Endothelial cell of umbilical vein (primary cell): ENCODE measurements around the gene ZNFX1. TPM values are rescaled to one million over a fixed set of nuclear protein-coding genes. Genes with fewer than 3 reads are reported as not detected.
A peak's percentile ranks its signal among the peaks of the same experiment; 100 is the strongest.

Experiments used
- BruUV-seq: library from RNA; stranded (reverse); fragments of 400-500 nt; replicated peaks from 2 replicates; lab custom pipeline; 2021; lab: Mats Ljungman, UMichigan
- CTCF ChIA-PET: fragments of 300-600, 350-600 bp; sonication (Branson Sonifier 250); formaldehyde crosslinking; loops from one replicate; lab custom pipeline; 2021; ENCODE audit warnings: antibody characterized with exemption, inconsistent platforms; lab: Charles Lee
- POLR2A ChIA-PET: fragments of 300-600, 350-600 bp; sonication (Branson Sonifier 250); formaldehyde crosslinking; loops from one replicate; lab custom pipeline; 2021; ENCODE audit warnings: antibody characterized with exemption, inconsistent platforms; lab: Charles Lee
- DNase-seq: peaks from one replicate; pipeline ENCODE4 v3.0.0-alpha.2; 2011; ENCODE audit warnings: low read depth, low spot score
- FAIRE-seq: peaks from 2 replicates; lab custom pipeline; 2011; peaks lifted over from hg19 to GRCh38; lab: Jason Lieb, UNC
- H2AFZ ChIP-seq: 2 replicates; pipeline ENCODE4 v1.6.0; 2012; ENCODE audit warnings: low read depth, low read length, control low read depth, inconsistent platforms
- H3K27ac ChIP-seq: 2 replicates; pipeline ENCODE4 v1.5.1; 2011; ENCODE audit warnings: low read depth, mild to moderate bottlenecking, control low read depth, low read length, moderate library complexity; ENCODE audit not compliant: insufficient read depth
- H3K27me3 ChIP-seq, 2 experiments: 2 replicates each; pipeline versions ENCODE4 v1.6.0 to v1.6.1; 2011; ENCODE audit warnings: low read length in 2 of 2, mixed read lengths in 1 of 2; ENCODE audit not compliant: control insufficient read depth in 2 of 2, insufficient read depth in 2 of 2
- H3K36me3 ChIP-seq, 2 experiments: 2 replicates in 1 of 2; 3 replicates in 1 of 2; pipeline ENCODE4 v1.5.1; 2011; ENCODE audit warnings: low read length in 2 of 2, mild to moderate bottlenecking in 1 of 2, moderate library complexity in 1 of 2; ENCODE audit not compliant: control insufficient read depth in 2 of 2, insufficient read depth in 2 of 2; ENCODE audit errors: extremely low read depth in 1 of 2
- H3K4me1 ChIP-seq: 3 replicates; pipeline ENCODE4 v1.5.1; 2011; ENCODE audit warnings: mild to moderate bottlenecking, low read length; ENCODE audit not compliant: control insufficient read depth, insufficient read depth; ENCODE audit errors: extremely low read depth
- H3K4me2 ChIP-seq: 2 replicates; pipeline ENCODE4 v1.6.1; 2011; ENCODE audit warnings: low read length, control low read depth, mixed read lengths; ENCODE audit not compliant: insufficient read depth
- H3K4me3 ChIP-seq, 3 experiments: fragments of 200-600 bp in 1 of 3; sonication (generic), shearing (Covaris generic) in 1 of 3; replicated peaks in 1 of 3; 2 replicates each; pipeline ENCODE4 v1.5.1; 2011 to 2016; ENCODE audit warnings: control low read depth in 3 of 3, low read length in 3 of 3, mild to moderate bottlenecking in 2 of 3, inconsistent platforms in 1 of 3, low read depth in 1 of 3, moderate library complexity in 1 of 3; ENCODE audit not compliant: insufficient read depth in 1 of 3
- H3K79me2 ChIP-seq: 2 replicates; pipeline ENCODE4 v1.6.0; 2012; ENCODE audit warnings: low read length, inconsistent platforms; ENCODE audit not compliant: control insufficient read depth, insufficient read depth
- H3K9ac ChIP-seq: replicated peaks from 2 replicates; pipeline ENCODE3; 2011; ENCODE audit warnings: low read length, control low read depth; ENCODE audit not compliant: insufficient read depth; ENCODE audit errors: extremely low read depth
- H3K9me1 ChIP-seq: replicated peaks from 3 replicates; pipeline ENCODE4 v1.6.0; 2011; ENCODE audit warnings: mild to moderate bottlenecking, low read length; ENCODE audit not compliant: control insufficient read depth, insufficient read depth; ENCODE audit errors: extremely low read depth
- H3K9me3 ChIP-seq: replicated peaks from 2 replicates; pipeline ENCODE4 v1.5.1; 2012; ENCODE audit warnings: low read length, inconsistent platforms; ENCODE audit not compliant: control insufficient read depth, insufficient read depth
- H4K20me1 ChIP-seq: replicated peaks from 2 replicates; pipeline ENCODE3; 2011; ENCODE audit warnings: mild to moderate bottlenecking, low read length; ENCODE audit not compliant: control insufficient read depth, insufficient read depth; ENCODE audit errors: extremely low read depth
- EZH2 ChIP-seq: IDR thresholded peaks from 2 replicates; pipeline ENCODE4 v1.6.1; 2012; ENCODE audit warnings: borderline replicate concordance, low read depth, mild to moderate bottlenecking, moderate library complexity, low read length, inconsistent platforms; ENCODE audit not compliant: severe bottlenecking
- FOS ChIP-seq: IDR thresholded peaks from 2 replicates; pipeline ENCODE4 v1.6.1; 2011; ENCODE audit warnings: mild to moderate bottlenecking, low read length, moderate library complexity, borderline replicate concordance; ENCODE audit not compliant: insufficient read depth
- GATA2 ChIP-seq: IDR thresholded peaks from 2 replicates; pipeline ENCODE4 v1.7.0; 2011; ENCODE audit warnings: low read depth, mild to moderate bottlenecking, moderate library complexity, mixed read lengths, low read length; ENCODE audit not compliant: insufficient read length, insufficient read depth
- JUN ChIP-seq: IDR thresholded peaks from 2 replicates; pipeline ENCODE4 v1.6.1; 2011; ENCODE audit warnings: borderline replicate concordance, low read depth; ENCODE audit not compliant: insufficient read length, insufficient read depth
- MAX ChIP-seq: IDR thresholded peaks from 2 replicates; pipeline ENCODE4 v1.6.1; 2011; ENCODE audit not compliant: insufficient read depth, insufficient read length
- POLR2A ChIP-seq: IDR thresholded peaks from 2 replicates; pipeline ENCODE4 v1.6.1; 2012; ENCODE audit warnings: low read depth, mild to moderate bottlenecking, control low read depth, low read length
- POLR2AphosphoS5 ChIP-seq: IDR thresholded peaks from 2 replicates; pipeline ENCODE4 v1.6.1; 2012; ENCODE audit warnings: low read depth, mild to moderate bottlenecking, control low read depth, low read length, moderate library complexity; ENCODE audit not compliant: insufficient read depth
- dilution Hi-C: fragments of 300-500 bp; cut with MboI; formaldehyde crosslinking; loops from one replicate; pipeline ENCODE4 v1.15.0; 2019; ENCODE audit warnings: low sequenced_read_pairs; ENCODE audit not compliant: extremely low pct_ligation_motif_present
- intact Hi-C: fragments of 100-400 bp; cut with micrococcal nuclease; formaldehyde crosslinking; loops from one replicate; pipeline ENCODE4 v1.10.0; 2022
- polyA plus RNA-seq, 4 experiments: library from polyadenylated mRNA; depleted of rRNA in 3 of 4; stranded (reverse) in 3 of 4; unstranded in 1 of 4; fragments of >200 nt; gene quantifications; 2 replicates each; pipeline versions ENCODE4 v1.2.1 to v1.2.3, GENCODE V29; 2011 to 2012; ENCODE audit warnings: missing spikeins in 1 of 4
- total RNA-seq: library from RNA; stranded (reverse); gene quantifications from 2 replicates; pipeline ENCODE4 v1.2.3, GENCODE V29; 2021

Gene ZNFX1
- total and polyA plus RNA-seq, 2 donors (not counting 3 experiments of a cell fraction or from before 2014, with no cell fraction given): 8.3 to 27.9 TPM

- Histone ChIP-seq H3K27me3 (no peaks in the 10 kb centered on the region), H3K36me3 (peaks cover 65 to 71% of the 10 kb centered on the region in 2 experiments), H3K4me2 (peak overlapping the region; percentile 60), H3K9me1 (no peaks in the 10 kb centered on the region), H3K9me3 (no peaks in the 10 kb centered on the region), H3K27ac (peak overlapping the region; percentile 48), H3K79me2 (peaks cover 53% of the 10 kb centered on the region), H4K20me1 (peaks cover 27% of the 10 kb centered on the region), H3K4me1 (peaks cover 49% of the 10 kb centered on the region), H2AFZ (no peak overlapping the region), H3K9ac (peak overlapping the region; percentile 12), H3K4me3 (no peak overlapping the region)
- TF ChIP-seq POLR2A (peak; percentile 83), GATA2 (no peak), FOS (peak; percentile 78), JUN (peak; percentile 88), MAX (no peak), POLR2AphosphoS5 (peak; percentile 71), EZH2 (no peak)
- FAIRE-seq: peak; percentile 65
- ChIA-PET POLR2A (interaction anchor here (0.5 to 1.5 kb wide), 2 partner anchors 10 to 798 kb away, joined by 3 to 8 read pairs; partner anchors contain the start of gene ZNFX1), CTCF (interaction anchor here (1.0 to 1.9 kb wide), 3 partner anchors 33 to 41 kb away, joined by 3 to 13 read pairs (median 3); no protein-coding TSS in a partner anchor)
- dilution Hi-C loops (no loop called here), intact Hi-C loops (no loop called here)
- DNase-seq: peak; percentile 48
- no TSS peak for BruUV-seq
Measured at GRCh38 chr20:49287555-49288249, 9.8 kb upstream of the ZNFX1 start.
